ENCODE data around the gene CINP.

DNA sequence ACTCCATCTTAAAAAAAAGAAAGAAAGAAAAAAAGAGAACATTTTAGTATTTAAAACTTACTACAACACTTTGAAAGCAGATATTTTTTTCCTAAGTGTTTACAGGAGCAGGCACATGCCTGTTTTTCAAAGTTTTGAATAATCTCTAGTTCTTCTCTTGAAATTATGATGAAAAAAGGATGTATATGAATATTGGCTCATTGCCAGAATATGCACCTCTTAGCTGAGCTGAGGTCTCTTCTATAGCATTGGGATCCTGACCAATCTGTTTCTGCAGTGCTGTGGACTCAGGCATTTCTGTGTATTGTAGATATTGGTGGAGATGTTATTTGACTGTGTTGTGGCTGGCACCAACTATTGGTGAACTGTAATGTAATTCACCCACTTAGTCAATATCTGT, 15.0 kb upstream of the CINP start:
- TF ChIP-seq JUND (IDR thresholded peaks at IDR 0.05) = no peak
- TF ChIP-seq, protein P1, sequence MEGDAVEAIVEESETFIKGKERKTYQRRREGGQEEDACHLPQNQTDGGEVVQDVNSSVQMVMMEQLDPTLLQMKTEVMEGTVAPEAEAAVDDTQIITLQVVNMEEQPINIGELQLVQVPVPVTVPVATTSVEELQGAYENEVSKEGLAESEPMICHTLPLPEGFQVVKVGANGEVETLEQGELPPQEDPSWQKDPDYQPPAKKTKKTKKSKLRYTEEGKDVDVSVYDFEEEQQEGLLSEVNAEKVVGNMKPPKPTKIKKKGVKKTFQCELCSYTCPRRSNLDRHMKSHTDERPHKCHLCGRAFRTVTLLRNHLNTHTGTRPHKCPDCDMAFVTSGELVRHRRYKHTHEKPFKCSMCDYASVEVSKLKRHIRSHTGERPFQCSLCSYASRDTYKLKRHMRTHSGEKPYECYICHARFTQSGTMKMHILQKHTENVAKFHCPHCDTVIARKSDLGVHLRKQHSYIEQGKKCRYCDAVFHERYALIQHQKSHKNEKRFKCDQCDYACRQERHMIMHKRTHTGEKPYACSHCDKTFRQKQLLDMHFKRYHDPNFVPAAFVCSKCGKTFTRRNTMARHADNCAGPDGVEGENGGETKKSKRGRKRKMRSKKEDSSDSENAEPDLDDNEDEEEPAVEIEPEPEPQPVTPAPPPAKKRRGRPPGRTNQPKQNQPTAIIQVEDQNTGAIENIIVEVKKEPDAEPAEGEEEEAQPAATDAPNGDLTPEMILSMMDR (IDR thresholded peaks at IDR 0.05; ENCODE audit: low read depth, low read length, missing input control) = no peak
- no peak for TF ChIP-seq RAD21 (IDR thresholded peaks at IDR 0.05)
- no peak for TF ChIP-seq HNF4A (conservative IDR thresholded peaks at IDR 0.05)
- no peak for TF ChIP-seq TAF1 (conservative IDR thresholded peaks at IDR 0.05)
- TF ChIP-seq, protein P2, sequence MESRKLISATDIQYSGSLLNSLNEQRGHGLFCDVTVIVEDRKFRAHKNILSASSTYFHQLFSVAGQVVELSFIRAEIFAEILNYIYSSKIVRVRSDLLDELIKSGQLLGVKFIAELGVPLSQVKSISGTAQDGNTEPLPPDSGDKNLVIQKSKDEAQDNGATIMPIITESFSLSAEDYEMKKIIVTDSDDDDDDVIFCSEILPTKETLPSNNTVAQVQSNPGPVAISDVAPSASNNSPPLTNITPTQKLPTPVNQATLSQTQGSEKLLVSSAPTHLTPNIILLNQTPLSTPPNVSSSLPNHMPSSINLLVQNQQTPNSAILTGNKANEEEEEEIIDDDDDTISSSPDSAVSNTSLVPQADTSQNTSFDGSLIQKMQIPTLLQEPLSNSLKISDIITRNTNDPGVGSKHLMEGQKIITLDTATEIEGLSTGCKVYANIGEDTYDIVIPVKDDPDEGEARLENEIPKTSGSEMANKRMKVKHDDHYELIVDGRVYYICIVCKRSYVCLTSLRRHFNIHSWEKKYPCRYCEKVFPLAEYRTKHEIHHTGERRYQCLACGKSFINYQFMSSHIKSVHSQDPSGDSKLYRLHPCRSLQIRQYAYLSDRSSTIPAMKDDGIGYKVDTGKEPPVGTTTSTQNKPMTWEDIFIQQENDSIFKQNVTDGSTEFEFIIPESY (IDR thresholded peaks at IDR 0.05) = no peak

All from liver (tissue), 3 donors.